GM19372 (cell line): ENCODE data around the gene FAM168A.

Experiments used
- ATAC-seq: cut with Tn5 transposase; IDR thresholded peaks from one replicate; pipeline ENCODE4 v1.9.1; 2021; ENCODE audit warnings: mild to moderate bottlenecking, low read depth, moderate library complexity; ENCODE audit not compliant: unreplicated experiment

The FAM168A gene

GRCh38 chr11:73359930-73360742 is 237.8 kb downstream of the FAM168A start:
- no peak for ATAC-seq

- no peak for ATAC-seq
Measured at GRCh38 chr11:73359341-73359740, 238.6 kb downstream of the FAM168A start.

GRCh38 chr11:73358071-73358470 is 239.8 kb downstream of the FAM168A start:
- no peak for ATAC-seq

- ATAC-seq: no peak
Measured at GRCh38 chr11:73356979-73357860, 240.7 kb downstream of the FAM168A start.

GRCh38 chr11:73355109-73355508 is 242.8 kb downstream of the FAM168A start:
- no peak for ATAC-seq

- no peak for ATAC-seq
Measured at GRCh38 chr11:73353422-73353821, 244.5 kb downstream of the FAM168A start.

GRCh38 chr11:73350908-73351636 is 246.8 kb downstream of the FAM168A start:
- no peak for ATAC-seq
